ENCODE results near the gene PPP1R15A.

Gene PPP1R15A

DNA sequence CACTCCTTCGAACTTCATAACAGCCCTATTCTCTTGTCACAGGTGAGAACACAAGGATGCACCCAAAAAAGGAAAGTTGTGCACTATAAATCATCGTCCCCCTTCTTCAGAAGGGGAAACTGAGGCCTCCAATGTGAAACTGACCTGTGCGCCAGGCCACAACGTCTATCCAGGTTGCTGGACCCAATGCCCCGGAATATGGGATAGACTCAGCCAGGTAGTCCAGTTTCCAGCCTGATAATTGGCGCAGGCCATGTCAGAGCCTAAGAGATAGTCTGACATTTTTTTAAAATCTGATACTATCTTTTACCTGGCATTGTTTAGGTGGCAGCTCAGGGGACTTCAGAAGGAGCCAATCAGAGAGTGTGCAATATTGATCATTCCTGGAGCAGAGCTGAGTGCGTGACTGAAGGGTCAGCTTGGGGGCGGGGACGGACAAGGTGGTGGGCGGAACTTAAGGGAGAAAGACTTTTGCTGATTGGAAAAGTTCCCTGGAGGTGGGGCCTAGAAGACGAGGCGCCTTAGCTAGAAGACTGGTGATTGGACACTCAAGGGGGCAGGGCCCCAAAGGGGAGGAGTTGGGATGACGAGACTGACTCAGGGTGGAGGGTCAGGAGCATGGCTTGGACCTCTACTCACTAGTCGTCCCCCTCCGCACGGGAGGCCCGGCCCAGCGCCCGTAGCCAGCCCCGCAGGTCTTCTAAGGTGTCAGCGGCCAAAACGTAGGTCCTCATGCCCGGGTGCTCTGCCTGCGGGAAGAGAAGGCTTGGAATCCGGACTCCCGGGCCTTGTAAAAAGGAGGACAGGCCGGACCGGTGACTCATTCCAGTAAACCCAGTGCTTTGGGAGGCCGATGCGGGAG, 12.3 kb upstream of the PPP1R15A start:
- H3K36me3 ChIP-seq (replicated peaks), result peaks cover 10% of the 10 kb centered on the region
- no peaks in the 10 kb centered on the region for H3K27me3 ChIP-seq (replicated peaks)
- in situ Hi-C loops (cut with HindIII; ENCODE audit: low pct_ligation_motif_present, low sequenced_read_pairs), result no loop called here
- TF ChIP-seq, protein P1, sequence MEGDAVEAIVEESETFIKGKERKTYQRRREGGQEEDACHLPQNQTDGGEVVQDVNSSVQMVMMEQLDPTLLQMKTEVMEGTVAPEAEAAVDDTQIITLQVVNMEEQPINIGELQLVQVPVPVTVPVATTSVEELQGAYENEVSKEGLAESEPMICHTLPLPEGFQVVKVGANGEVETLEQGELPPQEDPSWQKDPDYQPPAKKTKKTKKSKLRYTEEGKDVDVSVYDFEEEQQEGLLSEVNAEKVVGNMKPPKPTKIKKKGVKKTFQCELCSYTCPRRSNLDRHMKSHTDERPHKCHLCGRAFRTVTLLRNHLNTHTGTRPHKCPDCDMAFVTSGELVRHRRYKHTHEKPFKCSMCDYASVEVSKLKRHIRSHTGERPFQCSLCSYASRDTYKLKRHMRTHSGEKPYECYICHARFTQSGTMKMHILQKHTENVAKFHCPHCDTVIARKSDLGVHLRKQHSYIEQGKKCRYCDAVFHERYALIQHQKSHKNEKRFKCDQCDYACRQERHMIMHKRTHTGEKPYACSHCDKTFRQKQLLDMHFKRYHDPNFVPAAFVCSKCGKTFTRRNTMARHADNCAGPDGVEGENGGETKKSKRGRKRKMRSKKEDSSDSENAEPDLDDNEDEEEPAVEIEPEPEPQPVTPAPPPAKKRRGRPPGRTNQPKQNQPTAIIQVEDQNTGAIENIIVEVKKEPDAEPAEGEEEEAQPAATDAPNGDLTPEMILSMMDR (IDR thresholded peaks at IDR 0.05; ENCODE audit: low read depth, low read length, missing control alignments), result no peak
- no peak overlapping the region for H3K4me3 ChIP-seq (ENCODE audit: low read depth, low read length)
- H3K27ac ChIP-seq, result no peak overlapping the region
- no peak for DNase-seq

DNA sequence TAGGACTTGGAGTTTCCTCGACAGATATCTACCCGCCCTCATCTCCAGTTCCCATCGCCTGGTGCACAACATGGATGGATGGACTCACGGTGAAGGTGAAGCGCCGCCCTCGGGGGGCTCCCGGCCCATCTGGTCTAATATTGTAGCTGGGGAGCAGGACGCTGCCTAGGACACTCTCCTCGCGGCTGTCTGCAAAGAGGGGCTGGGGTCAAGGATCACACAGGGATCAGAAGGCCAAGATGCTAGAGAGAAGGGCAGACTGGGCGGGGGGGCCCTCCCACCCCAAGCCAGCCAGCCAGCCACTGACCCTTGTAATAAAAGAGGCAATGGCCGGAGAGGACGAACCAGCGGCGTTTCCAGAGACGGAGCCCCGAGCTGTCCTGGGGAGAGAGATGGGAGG, 10.9 kb upstream of the PPP1R15A start:
- no peak for DNase-seq
- H3K27ac ChIP-seq, result no peak overlapping the region
- H3K27me3 ChIP-seq (replicated peaks), result no peaks in the 10 kb centered on the region
- H3K4me3 ChIP-seq (ENCODE audit: low read depth, low read length), result no peak overlapping the region
- TF ChIP-seq, protein P1 (IDR thresholded peaks at IDR 0.05; ENCODE audit: low read depth, low read length, missing control alignments), result no peak
- in situ Hi-C loops (cut with HindIII; ENCODE audit: low pct_ligation_motif_present, low sequenced_read_pairs), result no loop called here
- peaks cover 10% of the 10 kb centered on the region for H3K36me3 ChIP-seq (replicated peaks)

- in situ Hi-C loops (cut with HindIII; ENCODE audit: low pct_ligation_motif_present, low sequenced_read_pairs), result no loop called here
- Histone ChIP-seq H3K36me3 (replicated peaks) (peaks cover 10% of the 10 kb centered on the region), H3K27me3 (replicated peaks) (no peaks in the 10 kb centered on the region), H3K4me3 (ENCODE audit: low read depth, low read length) (no peak overlapping the region), H3K27ac (no peak overlapping the region)
- DNase-seq, result no peak
- TF ChIP-seq, protein P1 (IDR thresholded peaks at IDR 0.05; ENCODE audit: low read depth, low read length, missing control alignments), result no peak
Observed at GRCh38 chr19:48862827-48863226, 9.4 kb upstream of the PPP1R15A start.

DNA sequence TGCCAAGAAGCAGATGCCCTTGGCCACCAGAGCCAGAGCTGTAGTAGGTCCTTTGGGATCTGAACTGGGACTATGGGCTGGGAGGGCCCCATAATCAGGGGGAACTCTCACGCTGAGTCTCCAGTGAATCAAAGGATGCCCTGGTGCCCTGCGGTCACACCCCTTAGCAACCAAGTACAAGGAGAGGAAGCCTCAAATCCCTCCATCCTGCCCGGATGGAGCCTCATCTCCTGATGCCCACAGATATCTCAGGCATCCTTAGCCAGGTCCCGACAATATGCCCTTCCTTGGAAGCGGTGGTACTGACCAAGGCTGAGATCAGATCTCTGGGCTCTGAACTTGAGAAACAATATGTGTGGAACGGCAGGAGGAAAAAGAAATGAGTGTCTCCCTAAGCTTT, 5.5 kb upstream of the PPP1R15A start:
- Histone ChIP-seq H3K4me3 (ENCODE audit: low read depth, low read length) (no peak overlapping the region), H3K27me3 (replicated peaks) (no peaks in the 10 kb centered on the region), H3K27ac (no peak overlapping the region), H3K36me3 (replicated peaks) (peaks cover 2% of the 10 kb centered on the region)
- TF ChIP-seq, protein P1 (IDR thresholded peaks at IDR 0.05; ENCODE audit: low read depth, low read length, missing control alignments), result no peak
- DNase-seq, result no peak
- in situ Hi-C loops (cut with HindIII; ENCODE audit: low pct_ligation_motif_present, low sequenced_read_pairs), result no loop called here

GRCh38 chr19:48867123-48867745, 5.0 kb upstream of the PPP1R15A start:
- H3K27me3 ChIP-seq (replicated peaks), result no peaks in the 10 kb centered on the region
- H3K4me3 ChIP-seq (ENCODE audit: low read depth, low read length), result peak overlapping the region; percentile 60
- TF ChIP-seq, protein P1 (IDR thresholded peaks at IDR 0.05; ENCODE audit: low read depth, low read length, missing control alignments), result no peak
- H3K36me3 ChIP-seq (replicated peaks), result peaks cover 2% of the 10 kb centered on the region
- DNase-seq, result no peak
- H3K27ac ChIP-seq, result no peak overlapping the region
- in situ Hi-C loops (cut with HindIII; ENCODE audit: low pct_ligation_motif_present, low sequenced_read_pairs), result no loop called here
